Activated CD8-positive, alpha-beta memory T cell treated with anti-CD3 and anti-CD28 coated beads for 36 hours (primary cell): Measurements from ENCODE around the gene ERN1. TPM values are rescaled to one million over a fixed set of nuclear protein-coding genes. Genes with fewer than 3 reads are reported as not detected.

Experiments used
- CTCF ChIA-PET: fragments of 350-600 bp; sonication (Branson Sonifier 250); formaldehyde crosslinking; loops from one replicate; lab custom pipeline; 2021; ENCODE audit warnings: antibody characterized with exemption; lab: Charles Lee
- POLR2A ChIA-PET: fragments of 350-600 bp; sonication (Branson Sonifier 250); formaldehyde crosslinking; loops from one replicate; lab custom pipeline; 2021; ENCODE audit warnings: antibody characterized with exemption; lab: Charles Lee
- total RNA-seq, 2 experiments: library from RNA; stranded (reverse); gene quantifications; one replicate each; pipeline ENCODE4 v1.2.3, GENCODE V29; 2021

The ERN1 gene
- total RNA-seq, 2 experiments from 2014 or later: 15.9 to 18.5 TPM

DNA sequence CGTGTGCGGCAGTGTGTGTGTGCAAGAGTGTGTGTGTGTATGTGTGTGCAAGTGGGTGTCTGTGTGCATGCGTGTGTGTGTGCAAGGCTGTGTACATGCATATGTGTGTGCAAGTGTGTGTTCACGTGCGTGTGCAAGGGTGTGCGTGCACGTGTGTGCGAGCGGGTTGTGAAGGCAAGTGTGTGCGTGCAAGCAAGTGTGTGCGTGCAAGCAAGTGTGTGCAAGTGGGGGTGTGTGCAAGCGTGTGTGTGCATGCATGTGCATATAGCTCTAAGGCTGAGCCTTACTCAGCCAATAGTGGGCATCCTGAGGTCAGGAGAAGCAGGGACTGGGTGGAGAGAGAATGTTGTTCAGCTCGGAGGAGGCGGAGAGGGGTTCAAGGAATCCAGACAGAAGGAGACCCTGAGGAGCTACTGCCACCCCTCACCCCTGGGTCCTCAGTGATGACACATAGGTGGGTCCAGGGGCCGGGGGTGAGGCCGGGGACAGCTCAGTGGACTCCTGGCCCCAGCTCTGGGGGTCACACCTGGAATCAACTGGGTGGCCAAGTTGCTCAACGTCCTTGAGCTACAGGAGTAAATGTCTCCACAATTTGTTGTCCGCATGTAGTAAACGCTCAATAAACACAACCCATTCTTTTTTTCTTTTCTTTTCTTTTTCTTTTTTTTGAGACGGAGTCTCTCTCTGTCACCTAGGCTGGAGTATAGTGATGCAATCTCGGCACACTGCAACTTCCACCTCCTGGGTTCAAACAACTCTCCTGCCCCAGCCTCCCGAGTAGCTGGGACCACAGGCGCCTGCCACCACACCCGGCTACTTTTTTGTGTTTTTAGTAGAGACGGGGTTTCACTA is 130.0 kb downstream of the ERN1 start:
- POLR2A ChIA-PET: interaction anchor here (0.6 to 2.6 kb wide), 2 partner anchors 19 to 20 kb away, joined by 4 to 14 read pairs; partner anchors contain the start of gene ICAM2
- CTCF ChIA-PET: interaction anchor here (0.9 to 2.2 kb wide), 3 partner anchors 9 to 146 kb away, joined by 3 to 9 read pairs (median 3); partner anchors contain the start of gene ICAM2

DNA sequence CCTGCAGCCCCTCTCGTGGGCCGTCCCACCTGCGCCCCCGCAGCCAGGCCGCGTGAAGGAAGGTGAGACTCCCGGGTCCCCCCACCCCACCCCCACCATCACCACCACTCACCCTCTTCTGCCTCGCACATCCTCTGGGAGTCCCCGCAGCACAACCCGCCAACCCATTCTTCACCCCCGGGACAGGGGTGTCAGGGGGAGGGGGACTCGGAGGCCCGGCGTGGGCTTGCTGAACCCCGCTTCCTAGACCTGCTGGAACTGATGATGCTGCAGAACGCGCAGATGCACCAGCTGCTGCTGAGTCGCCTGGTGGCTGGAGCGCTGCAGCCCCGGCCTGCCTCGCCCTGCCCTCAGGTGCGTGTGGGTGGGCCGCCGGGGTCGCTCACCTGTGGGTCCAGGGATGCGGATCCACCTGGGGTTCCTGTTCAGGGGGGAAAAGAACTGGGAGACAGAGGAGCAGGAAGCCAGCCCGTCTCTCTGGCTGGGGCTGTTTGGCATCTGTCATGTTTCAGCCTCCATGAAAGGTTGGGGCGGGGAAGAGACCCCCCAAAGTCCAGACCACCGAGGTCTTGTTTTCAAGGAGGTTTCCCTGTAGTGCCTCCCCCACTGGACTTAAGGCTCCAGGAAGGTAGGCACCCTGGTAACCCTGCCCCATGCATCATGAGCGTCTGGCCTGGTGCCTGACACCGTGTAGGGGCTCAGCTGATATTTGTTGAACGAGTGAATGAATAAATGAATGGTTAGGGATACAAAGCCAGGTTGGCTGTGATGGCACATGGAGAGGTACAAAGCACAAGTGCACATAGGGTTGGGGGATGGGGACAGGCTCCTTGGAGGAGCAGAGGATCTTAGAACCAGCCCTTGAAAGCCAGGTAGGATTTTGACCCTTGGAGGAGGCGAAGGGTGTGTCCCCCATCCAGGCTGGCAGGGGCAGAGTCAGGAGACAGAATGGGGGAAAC is 130.9 kb downstream of the ERN1 start:
- ChIA-PET CTCF (interaction anchor here (0.5 to 2.6 kb wide), 7 partner anchors 8 to 147 kb away, joined by 3 to 11 read pairs (median 4); partner anchors contain the start of gene ICAM2), POLR2A (interaction anchor here (0.6 to 2.6 kb wide), 2 partner anchors 19 to 21 kb away, joined by 4 to 14 read pairs; partner anchors contain the start of gene ICAM2)

DNA sequence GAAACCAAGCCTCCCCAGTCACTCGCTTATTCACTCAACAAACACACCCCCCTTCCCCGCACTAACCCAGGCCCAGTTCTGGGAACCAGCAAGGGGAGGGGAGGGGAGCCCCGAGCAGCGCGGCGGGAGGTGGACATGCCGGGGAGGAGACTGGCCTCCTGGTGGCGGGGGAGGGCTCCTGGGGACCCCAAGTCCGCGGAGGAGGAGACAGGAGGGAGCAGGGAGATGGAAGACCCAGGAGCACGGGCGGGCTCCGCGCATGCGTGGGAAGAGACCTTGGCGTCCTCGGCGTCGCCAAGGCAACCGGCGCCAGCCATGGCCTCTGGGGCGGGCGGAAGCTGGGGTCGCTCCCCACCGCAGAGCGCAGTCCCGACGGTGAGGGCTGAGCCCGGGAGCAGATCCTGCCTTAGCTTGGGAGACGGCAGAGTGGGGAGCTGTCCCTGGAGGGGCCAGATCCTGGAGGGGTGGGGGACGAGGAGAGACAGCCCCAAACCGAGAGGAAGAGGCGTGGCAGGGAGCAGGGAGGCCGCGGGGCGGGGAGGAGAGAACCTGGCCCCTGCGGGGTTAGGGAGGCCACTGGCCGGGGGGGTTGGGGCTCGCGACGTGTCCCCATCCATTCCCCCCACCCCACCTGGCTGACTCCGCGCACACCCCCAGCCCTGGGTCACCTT is 131.8 kb downstream of the ERN1 start, which contains the start of gene PRR29:
Gene PRR29, plus strand, starts transcription at position 302 of the 671 bp plus-strand sequence. Its CDS starts 14 bp downstream, at position 316.
- CTCF ChIA-PET: interaction anchor here (0.5 to 2.6 kb wide), 5 partner anchors 8 to 78 kb away, joined by 3 to 11 read pairs (median 4); no protein-coding TSS in a partner anchor

GRCh38 chr17:63997341-63998048 is 132.4 kb downstream of the ERN1 start:
- ChIA-PET POLR2A (interaction anchor here (2.6 kb wide), 1 partner anchor 23 kb away, joined by 14 read pairs; the partner anchor contains the start of gene ICAM2), CTCF (interaction anchor here (1.1 to 2.6 kb wide), 4 partner anchors 28 to 78 kb away, joined by 3 to 11 read pairs (median 4); no protein-coding TSS in a partner anchor)

More for the DNA sequence above, 131.8 kb downstream of the ERN1 start, which contains the start of gene PRR29:
- POLR2A ChIA-PET: interaction anchor here (2.6 kb wide), 1 partner anchor 22 kb away, joined by 14 read pairs; the partner anchor contains the start of gene ICAM2

- CTCF ChIA-PET: interaction anchor here (1.3 to 2.6 kb wide), 3 partner anchors 29 to 77 kb away, joined by 3 to 11 read pairs (median 5); no protein-coding TSS in a partner anchor
Measured at GRCh38 chr17:63996430-63997182, 133.3 kb downstream of the ERN1 start.

GRCh38 chr17:63995626-63996025 is 134.3 kb downstream of the ERN1 start:
- ChIA-PET POLR2A (no interaction called here), CTCF (interaction anchor here (1.5 kb wide), 1 partner anchor 45 kb away, joined by 3 read pairs; no protein-coding TSS in a partner anchor)

More at GRCh38 chr17:63996430-63997182, 133.3 kb downstream of the ERN1 start:
- POLR2A ChIA-PET: no interaction called here

DNA sequence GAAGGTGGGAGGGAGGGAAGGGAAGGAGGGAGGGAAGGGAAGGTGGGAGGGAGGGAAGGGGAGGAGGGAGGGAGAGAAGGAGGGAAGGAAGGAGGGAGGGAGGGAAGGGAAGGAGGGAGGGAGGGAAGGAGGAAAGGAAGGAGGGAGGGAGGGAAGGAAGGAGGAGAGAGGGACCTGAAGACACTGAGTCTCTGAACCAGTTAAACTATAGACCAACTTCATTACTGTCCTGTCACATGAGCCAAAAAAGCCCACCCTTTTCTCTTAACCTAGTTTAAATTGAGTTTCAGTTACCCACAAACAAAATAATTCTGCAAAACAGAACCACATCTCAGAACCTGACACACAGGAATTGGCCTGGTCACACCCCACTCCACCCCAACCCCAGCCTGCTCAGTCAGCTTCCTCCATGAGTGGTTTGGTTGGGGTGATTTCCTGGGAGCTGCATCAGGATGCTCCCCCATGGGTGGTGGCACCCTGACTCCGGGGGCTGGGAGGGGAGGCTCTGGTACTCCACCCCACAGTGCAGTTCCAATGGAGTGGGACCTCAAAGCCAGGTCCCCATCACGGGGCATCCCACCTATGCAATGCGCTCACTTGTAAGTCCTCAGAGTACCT is 136.5 kb downstream of the ERN1 start:
- CTCF ChIA-PET: interaction anchor here (0.7 to 1.8 kb wide), 5 partner anchors 8 to 140 kb away, joined by 3 to 8 read pairs (median 4); partner anchors contain the start of gene ICAM2
- POLR2A ChIA-PET: no interaction called here

DNA sequence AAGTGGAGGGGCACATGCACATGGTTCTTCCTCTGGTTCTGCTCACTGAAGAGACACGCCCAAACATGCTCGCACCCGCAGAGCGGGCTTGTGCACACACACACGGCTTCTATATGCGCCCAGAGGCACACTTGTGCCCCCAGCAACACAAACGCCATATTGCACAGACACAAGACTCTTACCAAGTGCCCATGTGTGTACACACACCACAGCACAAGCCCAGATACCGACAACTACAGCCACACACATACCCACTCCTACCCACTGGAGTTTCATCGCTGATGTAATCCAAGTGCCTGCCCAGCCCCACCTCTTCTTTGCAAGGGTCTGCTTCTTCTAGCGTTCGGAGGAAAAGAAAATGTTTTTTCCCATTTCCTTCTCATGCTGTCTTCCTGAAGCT is 138.3 kb downstream of the ERN1 start:
- POLR2A ChIA-PET: no interaction called here
- CTCF ChIA-PET: interaction anchor here (0.7 to 2.0 kb wide), 5 partner anchors 45 to 88 kb away, joined by 3 to 26 read pairs (median 4); partner anchors contain the start of gene GH1

DNA sequence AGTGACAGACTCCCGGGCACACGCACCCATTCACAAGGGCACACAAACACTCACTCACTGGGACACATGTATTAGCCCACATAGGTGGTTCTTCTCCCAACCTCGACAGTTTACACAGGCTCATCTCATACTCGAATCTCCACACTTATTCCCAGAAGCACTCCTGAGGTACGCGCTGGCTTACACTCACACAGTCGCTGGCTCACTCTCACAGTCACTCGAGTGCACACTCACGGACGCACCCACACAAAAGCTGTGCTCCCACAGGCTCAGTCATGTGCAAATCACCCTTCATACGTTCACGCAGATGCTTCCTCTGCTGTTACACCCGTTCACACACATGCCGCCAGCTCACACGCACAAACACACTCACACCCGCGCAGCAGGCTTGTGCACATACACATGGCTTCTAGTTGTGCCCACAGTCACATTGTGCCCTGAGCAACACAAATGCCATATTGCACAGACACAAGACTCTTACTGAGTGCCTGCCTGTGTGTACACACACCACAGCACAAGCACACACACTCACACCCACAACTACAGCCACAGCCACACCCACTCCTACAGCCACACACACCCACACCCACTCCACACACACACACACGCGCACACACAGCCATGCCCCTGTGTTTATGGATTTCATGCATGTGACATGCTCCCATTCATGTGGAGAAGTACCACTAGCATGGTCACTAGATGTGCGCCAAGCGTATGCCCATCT is 140.2 kb downstream of the ERN1 start:
- ChIA-PET CTCF (interaction anchor here (0.8 to 2.5 kb wide), 18 partner anchors 8 to 124 kb away, joined by 3 to 26 read pairs (median 4); partner anchors contain the start of genes CSHL1, GH1 and ICAM2), POLR2A (no interaction called here)

Other genes with a start within 250 kb of the ERN1 start
- gene GH2, start 248.2 kb downstream of the ERN1 start, total RNA-seq: not detected
- not detected for gene CSH1, start 233.6 kb downstream of the ERN1 start, total RNA-seq
- not detected for gene CSHL1, start 218.9 kb downstream of the ERN1 start, total RNA-seq
- not detected for gene GH1, start 211.3 kb downstream of the ERN1 start, total RNA-seq
- gene CD79B, start 197.8 kb downstream of the ERN1 start, total RNA-seq: 10 to 100 TPM; 23.4 to 23.9 TPM
- gene SCN4A, start 157.2 kb downstream of the ERN1 start, total RNA-seq: under 1 TPM; 0.11 to 0.27 TPM
- under 1 TPM; 0.59 to 0.67 TPM for gene PRR29, start 131.8 kb downstream of the ERN1 start, total RNA-seq
- gene ICAM2, start 109.5 kb downstream of the ERN1 start, total RNA-seq: 10 to 100 TPM; 72.6 to 74.0 TPM
- gene TEX2, start 133.1 kb upstream of the ERN1 start, total RNA-seq: 10 to 100 TPM; 22.6 to 23.9 TPM